IPS-11a (cell line): ENCODE results near the gene KDM2A.
"Not testable (repeated sequence)": the region's sequence is repeated elsewhere in the genome, so short reads cannot be mapped to it uniquely, and the experiment has no call there.

Source experiments
- H3K4me3 ChIP-seq: one replicate; pipeline ENCODE4 v1.5.1; 2013; ENCODE audit warnings: low read depth, low read length, control low read depth

KDM2A gene

GRCh38 chr11:67117672-67118180 lies 1.3 kb upstream of the KDM2A start:
- peak overlapping the region; percentile 50 for H3K4me3 ChIP-seq

- peak overlapping the region; percentile 50 for H3K4me3 ChIP-seq
Observed at GRCh38 chr11:67118181-67118766, 789 bp upstream of the KDM2A start.

DNA sequence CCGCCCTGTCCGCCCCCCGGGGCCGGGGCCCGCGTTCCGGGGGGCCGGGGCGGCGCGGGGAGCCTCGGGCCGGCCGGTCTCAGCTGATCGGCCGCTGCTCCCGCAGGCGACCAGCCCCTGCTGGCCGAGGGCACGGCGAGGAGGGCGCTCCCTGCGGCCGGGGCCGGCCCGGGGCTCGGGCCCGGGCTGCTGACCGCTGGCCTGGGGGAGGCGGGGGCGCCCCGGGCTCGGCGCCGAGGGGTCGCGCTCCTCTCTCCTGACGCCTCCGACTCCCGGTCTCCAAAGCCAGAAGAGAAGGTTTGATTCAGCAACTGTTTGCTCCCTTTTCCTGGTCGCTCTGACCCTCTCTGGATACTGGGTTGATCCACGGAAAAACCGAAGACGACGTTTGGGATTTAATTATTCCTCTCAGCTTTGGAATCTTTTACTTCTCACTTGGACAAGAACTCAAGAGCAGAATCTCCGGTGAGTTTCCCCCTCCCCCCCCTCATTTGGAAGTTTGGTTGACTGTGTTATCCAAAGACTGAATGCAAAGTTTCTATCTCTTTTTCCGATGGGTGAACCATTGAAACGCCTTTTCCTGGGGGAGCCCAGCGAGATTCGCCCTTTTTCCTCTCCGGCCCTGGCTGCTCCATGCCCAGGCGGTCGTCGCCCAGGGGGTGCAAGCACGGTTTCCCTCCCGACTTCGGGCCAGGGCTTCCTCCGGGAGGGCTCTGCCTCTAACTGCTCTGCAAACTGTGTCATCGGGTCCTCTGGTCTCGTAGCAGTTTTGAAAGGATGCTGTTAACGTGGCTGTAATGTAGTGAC lies 725 bp downstream of the KDM2A start:
- peak overlapping the region; percentile 91 for H3K4me3 ChIP-seq

DNA sequence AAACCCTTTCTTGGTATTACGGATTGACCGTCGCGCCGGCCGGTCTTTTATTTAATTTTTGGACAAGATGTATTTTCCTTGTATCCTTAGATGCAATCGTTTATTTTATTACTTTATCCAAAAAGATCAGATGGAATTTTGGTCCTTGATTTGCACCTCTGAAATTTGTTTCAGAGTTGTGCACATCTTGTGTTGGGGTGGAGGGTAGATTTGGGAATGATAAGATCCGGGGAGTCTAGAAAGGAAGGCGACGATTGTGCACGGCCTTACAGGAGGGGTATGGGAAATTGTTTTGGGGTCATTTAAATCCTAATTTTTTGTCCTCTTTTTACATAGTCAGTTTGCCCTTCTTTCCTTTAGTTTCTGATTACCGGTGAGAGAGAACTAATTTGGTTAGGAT lies 1.4 kb downstream of the KDM2A start:
- peak overlapping the region; percentile 91 for H3K4me3 ChIP-seq

DNA sequence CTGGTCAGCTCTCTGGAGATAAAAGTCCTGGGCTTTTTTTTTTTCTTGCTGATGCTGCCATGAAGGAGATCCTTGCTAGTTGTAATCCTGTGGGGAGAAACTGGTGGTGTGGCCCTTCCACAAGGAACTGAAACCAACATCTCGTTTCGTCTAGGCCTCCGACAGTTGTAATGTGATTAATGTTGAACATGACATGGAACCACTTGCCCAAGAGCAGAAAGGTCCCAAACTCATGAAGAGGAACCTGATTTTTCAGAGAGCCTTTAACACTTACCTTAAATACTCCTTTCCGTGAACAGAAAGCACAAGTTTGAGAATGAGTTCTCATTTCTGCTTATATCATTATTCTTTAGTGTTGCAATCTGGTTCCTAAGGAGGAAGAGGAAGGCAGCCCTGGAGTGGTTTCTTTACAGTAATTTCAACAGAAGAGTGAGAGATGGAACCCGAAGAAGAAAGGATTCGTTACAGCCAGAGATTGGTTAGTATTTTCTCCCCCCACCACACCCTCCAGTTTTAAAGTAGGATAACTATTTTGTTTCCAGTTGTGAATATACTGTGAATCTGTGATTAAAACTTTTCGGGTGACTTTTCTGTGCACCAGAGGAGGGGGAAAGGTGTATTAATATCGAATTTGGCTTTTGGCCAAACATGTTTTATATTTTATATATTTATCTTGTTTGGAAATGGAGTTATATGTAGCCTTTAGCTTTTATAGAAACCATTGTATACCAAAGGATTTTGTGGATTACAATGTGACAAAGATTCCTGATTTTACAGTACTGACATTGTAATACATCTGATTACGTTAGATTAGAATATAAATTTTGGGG lies 2.0 kb downstream of the KDM2A start:
- peak overlapping the region; percentile 91 for H3K4me3 ChIP-seq

GRCh38 chr11:67123801-67124200 lies 4.7 kb downstream of the KDM2A start:
- not testable (repeated sequence) for H3K4me3 ChIP-seq

- not testable (repeated sequence) for H3K4me3 ChIP-seq
Observed at GRCh38 chr11:67126243-67126642, 7.2 kb downstream of the KDM2A start.

DNA sequence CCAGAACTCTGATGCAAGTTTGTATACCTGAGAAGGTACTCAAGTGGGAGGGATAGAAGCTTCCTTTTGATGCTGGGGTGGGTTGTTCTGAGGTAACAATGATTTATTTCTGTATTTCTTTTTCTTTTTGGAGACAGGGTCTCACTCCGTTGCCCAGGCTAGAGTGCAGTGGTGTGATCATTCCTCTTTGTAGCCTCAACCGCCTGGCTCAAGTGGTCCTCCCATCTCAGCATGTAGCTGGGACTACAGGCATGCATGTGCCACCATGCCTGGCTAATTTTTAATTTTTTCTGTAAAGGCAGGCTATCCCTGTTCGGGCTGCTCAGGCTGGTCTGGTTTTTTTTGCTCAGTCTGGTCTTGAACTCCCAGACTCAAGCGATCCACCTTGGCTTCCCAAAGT lies 7.9 kb downstream of the KDM2A start:
- H3K4me3 ChIP-seq, result no peak overlapping the region

DNA sequence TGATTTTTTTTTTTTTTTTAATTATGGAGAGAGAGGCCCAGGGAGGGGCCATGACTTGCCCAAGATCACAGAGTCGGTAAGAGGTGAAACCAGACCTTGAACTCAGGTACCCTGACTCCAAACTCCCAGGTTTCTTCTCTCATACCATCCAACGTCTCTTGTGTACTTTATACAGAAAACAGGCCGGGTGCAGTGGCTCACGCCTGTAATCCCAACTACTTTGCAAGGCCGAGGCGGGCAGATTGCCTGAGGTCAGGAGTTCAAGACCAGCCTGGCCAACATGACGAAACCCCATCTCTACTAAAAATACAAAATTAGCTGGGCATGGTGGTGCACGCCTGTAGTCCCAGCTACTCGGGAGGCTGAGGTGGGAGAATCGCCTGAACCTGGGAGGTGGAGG lies 11.8 kb downstream of the KDM2A start:
- not testable (repeated sequence) for H3K4me3 ChIP-seq

DNA sequence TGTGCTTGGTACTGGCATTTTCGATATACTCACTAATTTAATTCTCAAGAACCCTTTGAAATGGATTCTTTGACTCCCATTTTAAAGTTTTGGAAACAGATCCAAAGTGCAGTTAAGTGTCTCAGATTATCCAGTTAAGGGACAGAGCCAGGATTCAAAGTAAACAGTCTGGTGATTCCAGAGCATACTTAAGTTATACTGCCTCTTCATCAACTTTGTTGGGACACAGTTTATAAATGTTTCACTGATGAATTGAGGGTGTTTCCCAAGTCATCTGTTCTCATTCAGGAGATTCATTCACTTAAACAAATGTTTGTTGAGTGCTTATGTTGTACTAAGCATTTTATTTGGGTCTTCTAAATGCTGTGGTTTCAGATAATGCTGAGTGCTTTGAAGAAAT lies 17.1 kb downstream of the KDM2A start:
- H3K4me3 ChIP-seq, result no peak overlapping the region

- H3K4me3 ChIP-seq, result no peak overlapping the region
Observed at GRCh38 chr11:67138922-67139321, 19.9 kb downstream of the KDM2A start.

DNA sequence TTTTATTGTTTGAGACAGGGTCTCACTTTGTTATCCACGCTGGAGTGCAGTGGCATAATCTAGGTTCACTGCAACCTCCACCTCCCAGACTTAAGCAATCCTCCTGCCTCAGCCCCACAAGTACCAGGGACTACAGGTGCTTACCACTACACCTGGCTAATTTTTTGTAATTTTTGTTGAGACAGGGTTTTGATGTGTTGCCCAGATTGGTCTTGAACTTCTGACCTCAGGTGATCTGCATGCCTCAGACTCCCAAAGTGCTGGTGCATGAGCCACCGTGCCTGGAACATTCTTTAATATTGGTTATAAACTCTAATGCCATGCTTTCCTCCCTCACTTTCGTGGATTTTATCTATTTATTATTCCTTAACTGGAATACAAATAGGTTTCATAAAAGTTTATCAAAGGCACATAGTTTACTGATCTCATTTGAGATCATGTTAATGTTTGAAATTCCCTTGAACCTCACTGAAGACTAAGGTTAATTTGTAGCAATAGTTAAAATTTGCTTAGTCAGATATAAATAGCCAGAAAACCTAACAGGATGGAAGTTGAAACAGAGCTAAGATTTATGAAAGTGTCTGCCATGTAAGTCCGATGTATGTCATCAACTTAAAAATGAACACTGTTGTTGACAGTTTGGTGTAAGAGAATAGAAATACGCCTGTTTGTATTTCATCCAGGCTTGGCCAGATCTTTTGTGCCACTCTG lies 27.6 kb downstream of the KDM2A start:
- no peak overlapping the region for H3K4me3 ChIP-seq

GRCh38 chr11:67153971-67154370 lies 34.9 kb downstream of the KDM2A start:
- no peak overlapping the region for H3K4me3 ChIP-seq

DNA sequence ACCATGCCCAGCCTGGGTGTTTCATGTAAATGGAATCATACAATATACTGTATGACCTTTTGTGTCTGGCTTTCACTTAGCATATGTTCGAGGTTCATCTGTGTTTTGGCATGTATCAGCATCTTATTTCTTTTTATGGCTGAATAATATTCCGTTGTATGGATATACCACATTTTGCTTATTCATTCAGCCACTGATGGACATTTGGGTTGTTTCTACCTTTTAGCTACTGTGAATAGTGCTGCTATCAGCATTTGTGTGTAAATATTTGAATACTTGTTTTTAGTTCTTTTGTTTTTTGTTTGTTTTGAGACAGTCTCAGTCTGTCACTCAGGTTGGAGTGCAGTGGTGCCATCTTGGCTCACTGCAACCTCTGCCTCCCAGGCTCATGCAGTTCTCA lies 35.7 kb downstream of the KDM2A start:
- no peak overlapping the region for H3K4me3 ChIP-seq

DNA sequence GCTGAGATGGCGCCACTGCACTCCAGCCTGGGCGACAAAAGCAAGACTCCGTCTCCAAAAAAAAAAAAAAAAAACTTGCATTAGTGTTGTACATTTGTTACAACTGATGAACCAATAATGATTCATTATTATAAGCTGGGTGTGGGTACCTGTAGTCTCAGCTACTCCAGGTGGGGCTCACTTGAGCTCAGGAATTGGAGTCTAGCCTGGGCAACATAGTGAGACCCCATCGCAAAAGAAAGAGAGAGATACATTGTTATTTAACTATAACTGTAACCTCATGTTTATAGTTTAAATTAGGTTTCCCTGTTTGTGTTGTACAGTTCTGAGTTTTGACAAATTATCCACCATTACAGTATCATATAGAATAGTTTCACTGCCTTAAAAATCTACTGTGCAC lies 38.6 kb downstream of the KDM2A start:
- H3K4me3 ChIP-seq, result no peak overlapping the region

DNA sequence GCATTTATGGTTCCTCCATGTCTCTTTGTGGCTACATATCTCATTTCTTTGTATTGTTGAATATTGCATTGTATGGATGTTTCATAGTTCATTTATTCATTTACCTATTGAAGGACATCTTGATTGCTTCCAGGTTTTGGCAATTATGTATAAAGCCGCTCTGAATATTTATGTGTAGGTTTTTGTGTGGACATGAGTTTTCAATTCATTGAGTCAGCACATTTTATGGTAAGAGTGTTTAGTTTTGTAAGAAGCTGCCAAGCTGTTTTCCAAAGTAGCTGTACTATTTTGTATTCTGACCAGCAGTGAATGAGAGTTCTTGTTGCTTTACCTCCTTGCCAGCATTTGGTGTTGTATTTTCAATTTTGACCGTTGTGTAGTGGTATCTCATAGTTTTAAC lies 39.2 kb downstream of the KDM2A start:
- no peak overlapping the region for H3K4me3 ChIP-seq

DNA sequence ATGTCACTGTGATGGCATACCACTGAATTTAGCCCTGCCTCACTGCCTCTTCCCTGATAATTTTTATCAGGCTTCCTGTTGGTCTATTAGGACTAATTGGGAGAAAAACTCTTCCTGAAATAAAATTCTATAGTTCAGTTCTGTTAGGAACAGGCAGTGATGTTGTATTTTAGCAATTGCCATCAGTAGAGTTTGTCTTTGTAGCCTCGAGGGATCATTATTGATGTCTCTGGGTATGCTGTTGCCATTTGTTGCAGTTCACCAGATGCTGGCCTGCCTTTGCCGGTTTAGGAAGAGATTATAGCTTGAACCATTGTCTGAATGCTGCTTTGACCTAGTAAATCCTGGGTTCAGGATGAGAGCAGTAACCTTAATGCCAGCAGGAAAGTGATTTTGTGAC lies 41.0 kb downstream of the KDM2A start:
- no peak overlapping the region for H3K4me3 ChIP-seq

GRCh38 chr11:67160872-67161783 lies 42.1 kb downstream of the KDM2A start:
- H3K4me3 ChIP-seq, result no peak overlapping the region

DNA sequence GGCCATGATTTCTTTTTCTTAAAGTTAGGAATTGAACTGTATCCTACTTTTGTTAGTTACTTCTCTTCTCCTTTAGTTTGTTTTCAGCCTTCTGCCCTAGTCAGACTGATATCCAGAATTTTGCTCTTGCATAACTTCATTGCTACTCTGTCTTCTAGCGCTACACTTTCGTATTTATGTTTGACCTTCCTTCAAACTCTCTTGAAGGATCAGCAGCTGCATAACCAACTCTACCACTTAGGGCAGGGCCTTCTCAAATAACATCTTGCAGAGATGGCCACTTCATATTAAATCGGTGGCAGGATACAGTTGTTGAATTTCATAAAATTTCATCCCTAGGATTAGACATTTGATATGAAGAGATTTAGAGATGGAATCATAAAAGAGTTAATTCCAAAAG lies 43.9 kb downstream of the KDM2A start:
- no peak overlapping the region for H3K4me3 ChIP-seq

DNA sequence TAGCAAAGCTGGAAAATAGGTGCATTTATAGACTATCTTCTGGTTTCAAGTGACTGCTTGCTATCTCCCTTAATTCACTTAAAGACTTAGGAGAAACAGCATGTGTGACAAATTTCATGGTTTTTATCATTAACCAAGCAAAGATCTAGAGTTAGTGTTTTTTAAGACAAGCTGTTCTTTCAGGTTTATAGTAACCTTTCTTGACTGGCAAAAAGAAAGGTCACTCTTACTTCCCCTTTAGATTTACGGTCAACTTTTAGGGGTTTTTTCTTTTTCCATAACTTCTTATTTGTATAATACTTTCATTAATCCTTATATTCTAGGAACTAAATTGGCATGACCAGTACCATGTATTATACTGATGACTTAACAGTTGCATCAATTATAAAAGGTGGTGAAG lies 46.6 kb downstream of the KDM2A start:
- H3K4me3 ChIP-seq, result no peak overlapping the region
